HTERT RPE-1 (cell line): Measurements from ENCODE around the gene ABCC10.
"Not testable (repeated sequence)": the region's sequence is repeated elsewhere in the genome, so short reads cannot be mapped to it uniquely, and the experiment has no call there.

Experiments used
- in situ Hi-C: fragments of 300-500 bp; cut with MboI; formaldehyde crosslinking; loops from 4 replicates; pipeline ENCODE4 v1.14.3; 2020; ENCODE audit warnings: low sequenced_read_pairs

Gene ABCC10

GRCh38 chr6:43442935-43443334, 15.6 kb downstream of the ABCC10 start:
- in situ Hi-C loops, result no loop called here

- in situ Hi-C loops, result no loop called here
These were observed 16.7 kb downstream of the ABCC10 start for GRCh38 chr6:43444036-43444435.

- in situ Hi-C loops, result no loop called here
These were observed 17.2 kb downstream of the ABCC10 start for GRCh38 chr6:43444582-43444981.

GRCh38 chr6:43445576-43445975, 18.2 kb downstream of the ABCC10 start:
- in situ Hi-C loops, result no loop called here

- in situ Hi-C loops, result no loop called here
These were observed 20.3 kb downstream of the ABCC10 start for GRCh38 chr6:43447604-43448003.

- in situ Hi-C loops, result no loop called here
These were observed 21.6 kb downstream of the ABCC10 start for GRCh38 chr6:43448916-43449315.

- in situ Hi-C loops, result no loop called here
These were observed 23.4 kb downstream of the ABCC10 start for GRCh38 chr6:43450699-43451131.

GRCh38 chr6:43451348-43451747, 24.0 kb downstream of the ABCC10 start:
- in situ Hi-C loops, result no loop called here

- in situ Hi-C loops, result no loop called here
These were observed 24.6 kb downstream of the ABCC10 start for GRCh38 chr6:43451939-43452338.

GRCh38 chr6:43452896-43453295, 25.6 kb downstream of the ABCC10 start:
- in situ Hi-C loops, result no loop called here

GRCh38 chr6:43453831-43454230, 26.5 kb downstream of the ABCC10 start:
- in situ Hi-C loops, result no loop called here

GRCh38 chr6:43454290-43454695, 27.0 kb downstream of the ABCC10 start:
- in situ Hi-C loops, result no loop called here

GRCh38 chr6:43454696-43455530, 27.6 kb downstream of the ABCC10 start:
- in situ Hi-C loops, result no loop called here

- in situ Hi-C loops, result no loop called here
These were observed 28.4 kb downstream of the ABCC10 start, which contains the start of gene DLK2 for GRCh38 chr6:43455531-43456428. Gene DLK2 (minus strand): TSS chr6:43455548. CDS start chr6:43454825, 723 bp downstream.

- in situ Hi-C loops, result no loop called here
These were observed 30.3 kb downstream of the ABCC10 start for GRCh38 chr6:43457643-43458042.

- in situ Hi-C loops, result not testable (repeated sequence)
These were observed 30.8 kb downstream of the ABCC10 start for GRCh38 chr6:43458154-43458553.

GRCh38 chr6:43459535-43459934, 32.2 kb downstream of the ABCC10 start:
- in situ Hi-C loops, result no loop called here

GRCh38 chr6:43460032-43460431, 32.7 kb downstream of the ABCC10 start:
- in situ Hi-C loops, result no loop called here

GRCh38 chr6:43461936-43462335, 34.6 kb downstream of the ABCC10 start:
- in situ Hi-C loops, result no loop called here

- in situ Hi-C loops, result no loop called here
These were observed 37.0 kb downstream of the ABCC10 start for GRCh38 chr6:43464337-43464736.

GRCh38 chr6:43465948-43466347, 38.6 kb downstream of the ABCC10 start:
- in situ Hi-C loops, result no loop called here

GRCh38 chr6:43467265-43467664, 39.9 kb downstream of the ABCC10 start:
- in situ Hi-C loops, result not testable (repeated sequence)
